NCI-H345 (cell line): Measurements from ENCODE around the gene DUSP9.

Experiments used
- DNase-seq: peaks from one replicate; lab custom pipeline; 2025; lab: John Stamatoyannopoulos, UW

DUSP9 gene

DNA sequence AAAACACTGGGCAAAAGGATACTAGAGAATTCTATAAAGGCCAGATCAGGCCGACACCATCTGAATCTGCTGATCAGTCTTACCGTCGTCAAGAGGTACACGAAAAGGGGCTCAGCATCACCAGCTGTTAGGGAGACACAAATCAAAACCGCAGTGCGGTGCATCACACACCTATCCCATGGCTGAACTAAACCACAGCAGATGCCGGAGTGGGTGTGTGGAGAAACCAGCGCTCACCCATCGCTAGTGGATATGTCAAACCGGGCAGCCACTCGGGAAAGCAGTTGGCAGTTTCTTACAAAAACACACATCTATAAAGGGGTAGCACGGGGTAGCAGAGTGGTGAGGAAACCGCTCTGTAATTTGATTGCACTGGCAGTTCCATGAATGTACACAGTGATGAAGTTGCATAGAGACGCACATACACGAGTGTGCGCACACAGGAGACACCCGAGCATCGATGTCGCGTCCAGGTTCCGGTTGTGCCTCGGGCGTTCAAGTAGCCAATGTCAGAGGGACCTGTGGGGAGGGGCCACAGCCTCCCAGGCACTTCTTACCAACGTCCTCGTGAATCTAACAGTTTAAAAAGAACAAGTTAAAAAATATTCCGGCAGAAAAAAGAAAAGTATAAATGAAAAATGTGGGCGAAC, 24.9 kb upstream of the DUSP9 start:
- DNase-seq: no peak

GRCh38 chrX:153622661-153623309, 24.2 kb upstream of the DUSP9 start:
- no peak for DNase-seq

- no peak for DNase-seq
Observed at GRCh38 chrX:153623310-153624029, 23.5 kb upstream of the DUSP9 start.

GRCh38 chrX:153624196-153625091, 22.6 kb upstream of the DUSP9 start:
- no peak for DNase-seq

- DNase-seq: no peak
Observed at GRCh38 chrX:153625271-153626024, 21.6 kb upstream of the DUSP9 start.

DNA sequence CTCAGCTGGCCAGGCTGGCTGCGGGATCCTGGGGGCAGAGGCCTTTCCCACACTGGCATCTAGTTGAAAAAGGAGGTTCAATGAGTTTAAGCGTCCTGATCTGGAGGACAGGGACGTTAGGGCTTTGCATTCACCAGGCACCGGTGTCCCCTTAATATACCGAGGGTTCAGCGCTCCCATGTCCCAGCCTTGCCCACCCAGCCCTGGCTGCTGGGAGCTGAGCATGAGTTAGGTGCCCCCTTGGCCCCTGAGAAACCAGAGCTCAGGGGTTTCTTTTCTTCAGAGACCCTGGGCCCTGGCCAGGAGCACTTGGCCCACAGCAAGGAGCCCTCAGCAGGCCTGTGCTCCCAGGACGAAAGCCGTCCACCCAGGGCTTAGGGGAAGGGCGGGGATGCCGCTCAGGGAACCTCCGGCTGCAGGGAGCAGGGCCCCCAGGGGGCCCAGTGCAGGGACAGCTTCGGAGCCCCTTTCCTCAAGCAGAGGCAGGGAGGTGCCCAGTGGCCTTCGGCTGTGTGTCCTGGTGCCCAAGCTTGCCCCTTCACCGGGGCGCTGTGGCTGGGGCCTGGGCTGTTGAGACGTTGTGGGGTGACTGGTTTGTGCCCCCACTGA, 20.9 kb upstream of the DUSP9 start:
- DNase-seq: no peak

DNA sequence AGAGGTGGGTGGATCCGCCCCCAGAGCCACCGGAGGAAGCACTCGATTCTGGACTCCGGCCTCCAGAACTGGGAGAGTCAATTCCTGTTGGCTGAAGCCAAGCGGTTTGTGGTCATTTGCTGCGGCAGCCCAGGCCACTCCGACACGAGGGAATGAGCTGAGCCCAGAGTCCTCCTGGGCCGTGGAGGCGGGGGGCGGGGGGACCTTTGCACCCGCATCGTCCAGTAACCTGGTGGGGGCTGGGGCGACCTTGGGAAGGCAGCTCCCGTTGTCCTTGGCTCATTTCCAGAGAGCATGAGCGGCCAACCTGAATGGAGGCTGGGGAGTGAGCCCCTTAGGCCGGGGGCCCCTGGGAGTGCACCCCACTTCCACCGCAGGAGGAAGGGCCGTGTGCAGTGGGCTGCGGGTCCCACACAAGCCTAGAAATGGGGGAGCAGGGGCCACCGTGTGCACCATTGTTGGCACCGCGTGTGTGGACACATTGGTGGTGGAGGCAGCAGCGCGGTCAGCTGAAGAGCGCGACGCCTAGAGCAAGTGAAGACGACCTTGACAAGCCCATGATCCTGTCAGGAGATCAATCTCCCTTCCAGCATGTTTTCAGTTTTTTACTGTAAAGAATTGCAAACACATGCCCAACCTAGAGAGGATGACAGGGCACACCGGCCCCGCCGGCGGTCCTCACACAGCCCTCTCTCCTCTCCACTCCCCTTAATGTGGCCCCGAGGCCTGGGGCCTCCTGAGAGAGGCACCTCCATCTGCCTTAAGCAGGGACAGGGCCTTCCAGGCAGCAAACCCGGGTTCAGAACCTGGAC, 19.9 kb upstream of the DUSP9 start:
- no peak for DNase-seq

DNA sequence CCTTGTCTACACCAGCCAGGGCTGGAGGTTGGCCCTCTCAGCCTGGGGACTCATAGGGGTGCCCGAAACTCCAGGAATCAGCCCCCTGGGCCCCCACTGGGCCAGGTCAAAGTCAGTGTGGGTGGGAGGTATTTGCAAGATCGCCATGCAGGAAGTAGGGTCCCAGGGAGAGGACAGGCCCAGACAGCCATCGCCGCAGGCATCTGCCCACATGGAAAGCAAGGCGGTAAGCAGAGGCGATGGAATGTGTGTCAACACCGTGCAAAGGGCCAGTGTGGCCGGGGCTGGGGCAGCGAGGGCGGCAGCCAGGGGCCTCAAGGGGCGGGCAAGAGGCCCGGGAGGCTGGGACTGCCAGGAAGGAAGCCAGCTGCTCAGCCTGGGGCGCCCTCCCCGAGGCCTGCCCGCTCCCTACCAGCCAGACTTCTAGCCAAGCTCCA, 19.3 kb upstream of the DUSP9 start:
- no peak for DNase-seq

- peak; percentile 71 for DNase-seq
Observed at GRCh38 chrX:153628129-153628528, 18.9 kb upstream of the DUSP9 start.

DNA sequence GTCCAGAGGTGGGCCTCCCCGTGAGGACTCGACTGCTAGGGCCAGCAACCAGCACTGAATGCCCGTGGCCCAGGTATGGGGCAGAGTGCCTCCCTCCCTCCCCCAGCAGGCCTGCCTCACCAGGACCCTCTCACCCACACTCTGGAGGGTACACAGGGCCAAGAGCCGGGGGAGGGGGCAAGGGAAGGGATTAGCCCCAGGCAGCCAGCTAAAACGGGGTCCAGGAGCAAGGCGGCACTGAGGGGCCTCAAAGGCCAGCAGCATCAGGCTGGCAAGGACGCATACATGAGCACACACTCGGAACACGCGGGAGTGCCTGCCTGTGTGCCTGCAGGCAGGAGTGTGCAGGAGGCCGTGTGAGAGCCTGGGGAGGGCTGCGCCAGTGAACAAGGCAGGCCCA, 18.3 kb upstream of the DUSP9 start:
- no peak for DNase-seq

DNA sequence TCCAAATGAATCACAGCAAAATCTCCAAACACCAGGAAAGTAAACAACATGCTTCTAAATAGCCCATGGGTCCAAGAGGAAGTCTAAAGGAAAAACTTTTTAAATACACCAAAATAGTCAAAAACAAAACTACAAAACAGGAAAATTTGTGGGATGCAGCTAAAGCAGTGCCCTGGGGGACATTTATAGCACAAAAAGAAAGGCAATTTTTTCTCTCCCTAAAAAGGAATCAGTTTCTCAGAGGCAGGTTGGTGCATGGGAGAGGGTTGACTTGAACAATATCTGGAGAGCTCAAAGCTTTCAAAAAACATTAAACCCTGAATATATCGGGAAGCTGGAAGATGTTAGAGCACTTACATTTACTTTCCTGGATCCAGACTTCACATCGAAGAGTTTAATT, 15.7 kb upstream of the DUSP9 start:
- no peak for DNase-seq

DNA sequence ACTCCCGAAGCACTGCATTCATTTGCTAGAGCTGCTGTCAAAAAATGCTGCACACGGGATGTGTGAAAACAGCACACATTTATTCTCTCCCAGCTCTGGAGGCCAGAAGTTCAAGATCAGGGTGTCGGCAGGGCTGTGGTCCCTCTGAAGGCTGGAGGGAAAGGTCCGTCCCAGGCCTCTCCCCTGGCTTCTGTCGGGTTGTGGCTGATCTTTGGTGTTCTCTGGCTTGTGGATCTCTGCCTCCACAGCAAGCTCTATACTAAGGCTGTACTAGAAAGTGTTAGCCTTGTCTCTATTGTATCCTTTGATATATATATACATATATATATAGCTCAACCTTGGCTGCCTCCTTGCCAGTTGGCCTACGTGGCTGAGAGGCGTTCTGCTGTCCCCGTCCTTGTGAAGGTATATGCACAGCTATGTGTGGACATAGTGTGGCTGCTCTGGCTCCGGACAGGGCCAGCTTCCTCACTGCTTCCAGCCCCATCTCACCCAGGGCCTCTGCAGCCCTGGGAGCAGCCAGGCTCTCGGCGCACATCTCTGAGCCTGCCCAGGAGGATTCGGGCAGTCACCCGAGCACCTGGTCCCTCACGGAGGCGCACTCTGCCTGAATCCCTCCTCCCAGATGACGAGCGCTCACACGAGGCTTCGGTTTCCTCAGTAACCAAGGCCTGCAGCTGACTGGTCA, 15.0 kb upstream of the DUSP9 start:
- DNase-seq: no peak

DNA sequence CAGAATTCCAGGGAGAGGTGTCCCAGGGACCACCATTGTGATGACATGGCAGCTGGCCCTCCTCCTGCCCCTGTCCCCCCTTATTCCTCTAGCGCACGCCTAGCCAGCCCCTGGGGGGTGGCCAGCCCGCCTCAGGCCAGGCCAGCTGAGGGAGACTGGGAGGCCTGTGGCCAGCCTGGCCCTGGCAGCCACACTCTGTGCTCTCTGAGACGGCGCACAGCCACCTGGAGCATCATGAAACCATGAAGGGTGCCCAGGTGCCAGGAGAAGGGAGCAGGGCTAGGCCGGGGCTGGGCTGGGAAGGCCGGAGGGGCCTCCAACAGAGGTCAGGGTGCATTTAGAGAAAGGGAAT, 14.4 kb upstream of the DUSP9 start:
- no peak for DNase-seq

DNA sequence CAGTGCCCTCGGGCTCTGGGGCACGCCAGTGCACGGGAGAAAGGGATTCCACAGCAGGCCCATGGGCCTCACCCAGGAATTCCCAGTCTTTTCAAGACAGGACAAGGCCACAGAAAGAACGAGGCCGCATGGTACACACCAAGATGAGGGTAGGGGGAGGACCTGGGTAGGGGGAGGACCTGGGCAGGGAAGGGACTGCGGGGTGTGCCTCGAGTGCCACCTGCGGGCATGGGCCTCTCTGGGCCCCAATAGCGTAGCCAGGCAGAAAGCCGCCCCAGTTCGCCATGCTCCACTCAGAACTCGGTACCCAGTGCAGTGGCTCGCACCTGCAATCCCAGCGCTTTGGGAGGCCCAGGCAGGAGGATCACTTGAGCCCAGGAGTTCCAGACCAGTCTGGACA, 14.0 kb upstream of the DUSP9 start:
- no peak for DNase-seq

GRCh38 chrX:153633607-153634180, 13.3 kb upstream of the DUSP9 start:
- no peak for DNase-seq

GRCh38 chrX:153634236-153634635, 12.8 kb upstream of the DUSP9 start:
- no peak for DNase-seq

GRCh38 chrX:153634832-153635231, 12.2 kb upstream of the DUSP9 start:
- no peak for DNase-seq

GRCh38 chrX:153635388-153635787, 11.6 kb upstream of the DUSP9 start:
- DNase-seq: no peak
